B cell (primary cell): Measurements from ENCODE around the gene TBC1D4. TPM values are rescaled to one million over a fixed set of nuclear protein-coding genes. Genes with fewer than 3 reads are reported as not detected.

Source experiments
- ATAC-seq: fragments of 200-7000 bp; cut with Tn5 transposase; one replicate; pipeline ENCODE4 v1.10.0; 2021; ENCODE audit warnings: low read depth, mild to moderate bottlenecking, moderate number of reproducible peaks, moderate library complexity
- CTCF ChIA-PET: fragments of 350-600 bp; sonication (Branson Sonifier 250); formaldehyde crosslinking; loops from one replicate; lab custom pipeline; 2021; ENCODE audit warnings: antibody characterized with exemption, inconsistent platforms; lab: Charles Lee
- POLR2A ChIA-PET: fragments of 350-600 bp; sonication (Branson Sonifier 250); formaldehyde crosslinking; loops from one replicate; lab custom pipeline; 2021; ENCODE audit warnings: antibody characterized with exemption; lab: Charles Lee
- DNase-seq: peaks from one replicate; pipeline ENCODE4 v3.0.0; 2013
- H2AFZ ChIP-seq: 2 replicates; pipeline ENCODE4 v1.6.1; 2012; ENCODE audit warnings: mild to moderate bottlenecking, low read depth, low read length; ENCODE audit not compliant: insufficient read depth, poor library complexity, severe bottlenecking
- H3K27ac ChIP-seq, 2 donors: 1 replicate in 1 of 2; 2 replicates in 1 of 2; pipeline ENCODE4 v1.5.1; 2012 to 2013; ENCODE audit warnings: low read length in 2 of 2, mild to moderate bottlenecking in 2 of 2, moderate library complexity in 1 of 2
- H3K27me3 ChIP-seq, 4 experiments: fragments of 200-600 bp in 1 of 4; sonication (generic) in 1 of 4; replicated peaks in 1 of 4; 1 replicate in 2 of 4; 2 replicates in 2 of 4; pipeline versions ENCODE4 v1.6.1 to v1.7.0; 2013 to 2016; ENCODE audit warnings: low read length in 3 of 4, mild to moderate bottlenecking in 2 of 4, mixed read lengths in 1 of 4, moderate library complexity in 1 of 4; ENCODE audit not compliant: insufficient read depth in 4 of 4, control insufficient read depth in 3 of 4; ENCODE audit errors: control extremely low read depth in 1 of 4
- H3K36me3 ChIP-seq, 2 experiments: replicated peaks in 1 of 2; 1 replicate in 1 of 2; 2 replicates in 1 of 2; pipeline versions ENCODE4 v1.6.1 to v1.7.1; 2013; ENCODE audit warnings: low read length in 1 of 2; ENCODE audit not compliant: insufficient read depth in 2 of 2, control insufficient read depth in 1 of 2; ENCODE audit errors: control extremely low read depth in 1 of 2, extremely low read depth in 1 of 2
- H3K4me1 ChIP-seq, 2 donors: fragments of 200-600 bp in 1 of 2; sonication (generic) in 1 of 2; 1 replicate in 1 of 2; 2 replicates in 1 of 2; pipeline versions ENCODE4 v1.5.1 to v1.6.1; 2013 to 2017; ENCODE audit warnings: low read length in 2 of 2; ENCODE audit not compliant: control insufficient read depth in 2 of 2, insufficient read depth in 2 of 2
- H3K4me2 ChIP-seq: replicated peaks from 2 replicates; pipeline ENCODE3; 2012; ENCODE audit warnings: mild to moderate bottlenecking, low read depth, low read length; ENCODE audit not compliant: poor library complexity, severe bottlenecking
- H3K4me3 ChIP-seq, 5 experiments: fragments of 200-600 bp in 1 of 5; sonication (generic) in 1 of 5; 1 replicate in 3 of 5; 2 replicates in 2 of 5; pipeline versions ENCODE4 v1.5.1 to v1.7.0; 2011 to 2016; ENCODE audit warnings: low read length in 4 of 5, mild to moderate bottlenecking in 4 of 5, low read depth in 2 of 5, control low read depth in 1 of 5, moderate library complexity in 1 of 5; ENCODE audit not compliant: insufficient read depth in 1 of 5; ENCODE audit errors: control extremely low read depth in 1 of 5, extremely low read depth in 1 of 5
- H3K79me2 ChIP-seq: fragments of 200-600 bp; sonication (generic); one replicate; pipeline ENCODE4 v1.6.0; 2016; ENCODE audit warnings: low read length; ENCODE audit not compliant: control insufficient read depth, insufficient read depth
- H3K9ac ChIP-seq: fragments of 200-600 bp; sonication (generic); 2 replicates; pipeline ENCODE4 v1.6.1; 2017; ENCODE audit warnings: mild to moderate bottlenecking, low read length, moderate library complexity
- H3K9me3 ChIP-seq, 3 donors: one replicate each; pipeline versions ENCODE4 v1.6.1 to v1.7.1; 2013; ENCODE audit warnings: low read length in 2 of 3; ENCODE audit not compliant: control insufficient read depth in 2 of 3, insufficient read depth in 1 of 3; ENCODE audit errors: control extremely low read depth in 1 of 3
- H4K20me1 ChIP-seq: 2 replicates; pipeline ENCODE4 v1.6.0; 2012; ENCODE audit warnings: mild to moderate bottlenecking, low read length; ENCODE audit not compliant: insufficient read depth, control insufficient read depth, poor library complexity, severe bottlenecking
- H3K27ac Mint-ChIP-seq: one replicate; pipeline ENCODE4 v1.8.0; 2021; ENCODE audit warnings: mixed read lengths
- H3K27me3 Mint-ChIP-seq: one replicate; pipeline ENCODE4 v1.8.0; 2021; ENCODE audit warnings: mixed read lengths
- H3K4me1 Mint-ChIP-seq: one replicate; pipeline ENCODE4 v1.8.0; 2021; ENCODE audit warnings: mixed read lengths
- H3K4me3 Mint-ChIP-seq: one replicate; pipeline ENCODE4 v1.8.0; 2021; ENCODE audit warnings: mixed read lengths
- H3K9me3 Mint-ChIP-seq: one replicate; pipeline ENCODE4 v1.8.0; 2022; ENCODE audit warnings: mixed read lengths; ENCODE audit not compliant: insufficient read depth
- CTCF ChIP-seq: fragments of 200-600 bp; IDR thresholded peaks from one replicate; pipeline ENCODE4 v1.8.0; 2022; ENCODE audit warnings: antibody characterized with exemption, mild to moderate bottlenecking
- EZH2 ChIP-seq: IDR thresholded peaks from 2 replicates; pipeline ENCODE4 v1.6.1; 2012; ENCODE audit warnings: borderline replicate concordance, low read depth, mild to moderate bottlenecking, moderate library complexity, low read length; ENCODE audit not compliant: insufficient read depth, poor library complexity, severe bottlenecking
- WGBS: methylation state at CpG from one replicate; pipeline ENCODE4 v1.1.5; 2013; ENCODE audit warnings: missing lambda C conversion rate; ENCODE audit not compliant: insufficient coverage; 5-methylcytosine and 5-hydroxymethylcytosine counted together
- intact Hi-C: fragments of 100-400 bp; cut with micrococcal nuclease; formaldehyde crosslinking; loops from one replicate; pipeline ENCODE4 v1.10.0; 2022
- polyA plus RNA-seq: library from polyadenylated mRNA; depleted of rRNA; stranded (reverse); fragments of >200 nt; gene quantifications from 2 replicates; pipeline ENCODE4 v1.2.3, GENCODE V29; 2012
- total RNA-seq, 2 donors: library from RNA; stranded (reverse); fragments of 120-200 nt in 1 of 2; gene quantifications; 1 replicate in 1 of 2; 2 replicates in 1 of 2; pipeline versions ENCODE4 v1.2.3 to v1.2.4, GENCODE V29; 2013 to 2022

Gene TBC1D4
- total and polyA plus RNA-seq, 2 donors (not counting 1 experiment from before 2014, with no cell fraction given) = 1.6 to 3.5 TPM

- no peaks in the 10 kb centered on the region for H3K9me3 Mint-ChIP-seq
- H3K4me2 ChIP-seq = no peak overlapping the region
- no peak overlapping the region for H3K4me3 ChIP-seq
- no peaks in the 10 kb centered on the region for H3K27me3 ChIP-seq
- CTCF ChIA-PET = no interaction called here
- intact Hi-C loops = no loop called here
- no peak overlapping the region for H3K4me3 Mint-ChIP-seq
- no CpG with 5 or more reads among the region's 2 CpGs for WGBS
- no peak overlapping the region for H3K9ac ChIP-seq
- H3K27me3 Mint-ChIP-seq = peaks cover 11% of the 10 kb centered on the region
- ATAC-seq (no peak), DNase-seq (no peak)
- no peaks in the 10 kb centered on the region for H3K79me2 ChIP-seq
- no peaks in the 10 kb centered on the region for H3K36me3 ChIP-seq
- no peak overlapping the region for H3K27ac Mint-ChIP-seq
- no peak overlapping the region for H2AFZ ChIP-seq
- no peaks in the 10 kb centered on the region for H3K4me1 ChIP-seq
- POLR2A ChIA-PET = no interaction called here
- no peaks in the 10 kb centered on the region for H3K9me3 ChIP-seq
- no peak overlapping the region for H3K27ac ChIP-seq
- H3K4me1 Mint-ChIP-seq = no peaks in the 10 kb centered on the region
- no peaks in the 10 kb centered on the region for H4K20me1 ChIP-seq
- TF ChIP-seq CTCF (no peak), EZH2 (no peak)
These were observed 66.8 kb downstream of the TBC1D4 start for GRCh38 chr13:75415171-75415570.

- Histone ChIP-seq H2AFZ (no peak overlapping the region), H3K4me2 (no peak overlapping the region), H3K4me3 (no peak overlapping the region), H4K20me1 (no peaks in the 10 kb centered on the region), H3K9ac (no peak overlapping the region), H3K79me2 (no peaks in the 10 kb centered on the region), H3K36me3 (no peaks in the 10 kb centered on the region), H3K4me1 (no peaks in the 10 kb centered on the region), H3K27me3 (no peaks in the 10 kb centered on the region), H3K9me3 (no peaks in the 10 kb centered on the region), H3K27ac (no peak overlapping the region)
- ATAC-seq (no peak), DNase-seq (no peak)
- Mint-ChIP-seq H3K27me3 (peaks cover 7% of the 10 kb centered on the region), H3K4me1 (no peaks in the 10 kb centered on the region), H3K9me3 (no peaks in the 10 kb centered on the region), H3K27ac (no peak overlapping the region), H3K4me3 (no peak overlapping the region)
- CTCF ChIA-PET = no interaction called here
- TF ChIP-seq EZH2 = no peak
- no peak for TF ChIP-seq CTCF
- intact Hi-C loops = no loop called here
- 100% methylated on average over 1 of the region's 2 CpGs for WGBS
- POLR2A ChIA-PET = no interaction called here
These were observed 67.7 kb downstream of the TBC1D4 start for GRCh38 chr13:75414036-75414827.
